HepG2 (cell line): ENCODE data around the gene IL1RL2. TPM values are rescaled to one million over a fixed set of nuclear protein-coding genes. Genes with fewer than 3 reads are reported as not detected.

ENCODE experiments used
- AGO2 ChIP-seq: fragments of 200-400 bp; formaldehyde crosslinking; optimal IDR thresholded peaks from 2 replicates; pipeline ENCODE3; 2017; ENCODE audit warnings: mild to moderate bottlenecking, low read depth, low read length, moderate library complexity
- ETV5 ChIP-seq: IDR thresholded peaks from 2 replicates; pipeline ENCODE4 v1.6.1; 2018; ENCODE audit warnings: missing biosample characterization, missing genetic modification reagents, inconsistent platforms, borderline replicate concordance
- FOSL2 ChIP-seq: sonication (generic); formaldehyde crosslinking; IDR thresholded peaks from 2 replicates; pipeline ENCODE4 v1.4.0; 2020; ENCODE audit warnings: missing genetic modification reagents
- HCFC1 ChIP-seq: fragments of 150-350 bp; IDR thresholded peaks from 2 replicates; pipeline ENCODE4 v1.6.1; 2014; ENCODE audit warnings: low read depth, low read length
- HDAC2 ChIP-seq: sonication (generic); formaldehyde crosslinking; IDR thresholded peaks from 2 replicates; pipeline ENCODE4 v1.4.0; 2020; ENCODE audit warnings: missing genetic modification reagents
- HMGXB3 ChIP-seq: sonication (generic); formaldehyde crosslinking; IDR thresholded peaks from 2 replicates; pipeline ENCODE4 v1.4.0; 2020; ENCODE audit warnings: missing genetic modification reagents, borderline replicate concordance
- HOXA5 ChIP-seq: sonication (generic); formaldehyde crosslinking; IDR thresholded peaks from 2 replicates; pipeline ENCODE4 v1.4.0; 2020; ENCODE audit warnings: missing genetic modification reagents
- NFIC ChIP-seq: IDR thresholded peaks from 2 replicates; pipeline ENCODE4 v1.6.1; 2012; ENCODE audit warnings: mild to moderate bottlenecking, low read length, inconsistent platforms
- NR2F6 ChIP-seq, 2 experiments: IDR thresholded peaks; 2 replicates each; pipeline ENCODE4 v1.6.1; 2016; ENCODE audit warnings: antibody characterized with exemption in 1 of 2, mild to moderate bottlenecking in 1 of 2
- PREB ChIP-seq: sonication (generic); formaldehyde crosslinking; IDR thresholded peaks from 2 replicates; pipeline ENCODE4 v1.4.0; 2020; ENCODE audit warnings: missing genetic modification reagents
- STAG1 ChIP-seq: sonication (generic); formaldehyde crosslinking; IDR thresholded peaks from 2 replicates; pipeline ENCODE4 v1.4.0; 2020; ENCODE audit warnings: missing genetic modification reagents
- TARDBP ChIP-seq: sonication (generic); formaldehyde crosslinking; IDR thresholded peaks from 2 replicates; pipeline ENCODE4 v1.8.0; 2022; ENCODE audit warnings: mild to moderate bottlenecking, missing genetic modification reagents
- TIGD3 ChIP-seq: sonication (generic); formaldehyde crosslinking; IDR thresholded peaks from 2 replicates; pipeline ENCODE4 v1.5.1; 2020; ENCODE audit warnings: mild to moderate bottlenecking, missing genetic modification reagents, borderline replicate concordance
- ZNF329 ChIP-seq: sonication (generic); formaldehyde crosslinking; IDR thresholded peaks from 2 replicates; pipeline ENCODE4 v1.9.0; 2021; ENCODE audit warnings: low read depth, mild to moderate bottlenecking, missing genetic modification reagents
- ZNF383 ChIP-seq: sonication (generic); formaldehyde crosslinking; IDR thresholded peaks from 2 replicates; pipeline ENCODE4 v1.4.0; 2020; ENCODE audit warnings: missing genetic modification reagents, mild to moderate bottlenecking, borderline replicate concordance
- ZNF512B ChIP-seq: sonication (generic); formaldehyde crosslinking; IDR thresholded peaks from 2 replicates; pipeline ENCODE4 v1.5.1; 2020; ENCODE audit warnings: missing genetic modification reagents, mild to moderate bottlenecking, borderline replicate concordance
- ZNF703 ChIP-seq: sonication (generic); formaldehyde crosslinking; IDR thresholded peaks from 2 replicates; pipeline ENCODE4 v1.5.1; 2020; ENCODE audit warnings: missing genetic modification reagents, mild to moderate bottlenecking, moderate library complexity, borderline replicate concordance
- ZNF777 ChIP-seq: sonication (generic); formaldehyde crosslinking; IDR thresholded peaks from 2 replicates; pipeline ENCODE4 v1.4.0; 2020; ENCODE audit warnings: missing genetic modification reagents
- ZSCAN25 ChIP-seq: sonication (generic); formaldehyde crosslinking; IDR thresholded peaks from 2 replicates; pipeline ENCODE4 v1.8.0; 2022; ENCODE audit warnings: mild to moderate bottlenecking, missing genetic modification reagents
- ZSCAN5A ChIP-seq: sonication (generic); formaldehyde crosslinking; IDR thresholded peaks from 2 replicates; pipeline ENCODE4 v1.8.0; 2022; ENCODE audit warnings: mild to moderate bottlenecking, missing genetic modification reagents, borderline replicate concordance
- polyA plus RNA-seq, 8 experiments: library from polyadenylated mRNA; depleted of rRNA in 3 of 8; stranded (reverse) in 7 of 8; unstranded in 1 of 8; fragments of >200 nt; fragmentation: Illumina TruSeq in 4 of 8; extraction: Trizol in 4 of 8; gene quantifications; 2 replicates each; pipeline versions ENCODE4 v1.2.1 to v1.2.3, GENCODE V29; 2011 to 2016; ENCODE audit warnings: low read depth in 4 of 8, missing spikeins in 1 of 8, mixed read lengths in 1 of 8; ENCODE audit not compliant: insufficient read depth in 1 of 8
- total RNA-seq, 5 experiments: library from RNA; depleted of rRNA; stranded (reverse); fragments of >200 nt; fragmentation: Illumina TruSeq; extraction: Trizol; gene quantifications; 2 replicates each; pipeline ENCODE4 v1.2.3, GENCODE V29; 2016; ENCODE audit warnings: low read depth in 1 of 5

IL1RL2 gene
- total and polyA plus RNA-seq, 2 of the 13 experiments (the other 11 are each of a cell fraction or from before 2014, with no cell fraction given): 0.03 TPM; not detected in 1

GRCh38 chr2:102235491-102235890 is 48.7 kb downstream of the IL1RL2 start (continued):
- no peak for TF ChIP-seq ZSCAN5A
- TF ChIP-seq STAG1 (CRISPR knock-in tag): peak; percentile 81
- no peak; the same call in 1 of the 2 replicates for TF ChIP-seq HMGXB3 (CRISPR knock-in tag)
- no peak for TF ChIP-seq TIGD3 (CRISPR knock-in tag)
- TF ChIP-seq HCFC1: no peak
- TF ChIP-seq FOSL2: no peak
- no peak for TF ChIP-seq PREB (CRISPR knock-in tag)
- no peak for TF ChIP-seq ETV5
- no peak for TF ChIP-seq ZSCAN25 (CRISPR knock-in tag)
- no peak for TF ChIP-seq ZNF512B (CRISPR knock-in tag)
- no peak for TF ChIP-seq NFIC
- TF ChIP-seq HOXA5 (CRISPR knock-in tag): no peak
- no peak for TF ChIP-seq ZNF383 (CRISPR knock-in tag)
- peak; percentile 53; the same call in 1 of the 2 replicates for TF ChIP-seq HDAC2 (CRISPR knock-in tag)
- TF ChIP-seq TARDBP: no peak; the same call in 1 of the 2 replicates
- no peak for TF ChIP-seq AGO2
- no peak for TF ChIP-seq ZNF329
- no peak for TF ChIP-seq NR2F6 (IDR thresholded peaks at IDR 0.05)
- TF ChIP-seq NR2F6 (CRISPR knock-in tag; IDR thresholded peaks at IDR 0.05): peak; percentile 22; the same call in 1 of the 2 replicates
- no peak for TF ChIP-seq ZNF777 (CRISPR knock-in tag)
- no peak for TF ChIP-seq ZNF703 (CRISPR knock-in tag)
